Measurements from ENCODE around the gene VAT1.
"Not testable (repeated sequence)": the region's sequence is repeated elsewhere in the genome, so short reads cannot be mapped to it uniquely, and the experiment has no call there.

Gene VAT1

DNA sequence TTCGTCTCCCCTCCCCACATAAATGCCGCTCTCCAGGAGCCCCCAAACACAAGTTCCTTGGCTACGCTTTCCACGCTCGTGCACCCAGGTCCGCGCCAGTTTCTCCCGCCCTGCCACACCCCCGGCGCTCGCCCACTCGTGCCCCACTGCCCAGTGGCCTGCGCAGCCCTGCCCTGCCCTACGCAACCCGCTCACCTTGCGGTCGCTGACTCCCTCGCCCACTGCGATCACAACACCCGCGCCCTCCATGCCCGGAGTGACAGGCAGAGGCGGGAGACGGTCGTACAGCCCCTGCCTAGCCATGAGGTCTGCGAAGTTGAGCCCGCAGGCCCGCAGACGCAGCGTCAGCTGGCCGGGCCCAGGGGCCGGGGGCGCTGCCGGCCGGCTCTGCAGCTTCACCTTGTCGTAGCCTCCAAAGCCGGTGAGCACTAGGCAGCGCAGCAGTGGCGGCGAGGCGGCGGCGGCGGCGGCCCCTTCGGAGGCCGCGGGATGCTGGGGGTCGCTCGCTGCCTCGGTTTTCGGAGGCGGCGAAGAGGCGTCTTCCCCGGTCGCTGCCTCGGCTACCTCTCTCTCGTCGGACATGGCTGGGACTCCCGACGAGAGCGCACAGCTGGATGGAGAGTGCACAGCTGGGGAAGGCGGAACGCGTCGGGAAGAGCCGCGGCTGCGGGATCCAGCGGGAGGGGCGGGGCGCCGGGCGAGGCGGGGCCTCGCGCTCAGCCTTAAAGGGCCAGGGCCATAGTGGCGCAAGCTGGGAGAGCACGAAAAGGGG lies at the start of gene VAT1:
Gene VAT1, minus strand, starts transcription at position 645 of the 772 bp plus-strand sequence. Its CDS starts 63 bp downstream, at position 582.
- DNase-seq = peak; percentile 72 to 78

DNA sequence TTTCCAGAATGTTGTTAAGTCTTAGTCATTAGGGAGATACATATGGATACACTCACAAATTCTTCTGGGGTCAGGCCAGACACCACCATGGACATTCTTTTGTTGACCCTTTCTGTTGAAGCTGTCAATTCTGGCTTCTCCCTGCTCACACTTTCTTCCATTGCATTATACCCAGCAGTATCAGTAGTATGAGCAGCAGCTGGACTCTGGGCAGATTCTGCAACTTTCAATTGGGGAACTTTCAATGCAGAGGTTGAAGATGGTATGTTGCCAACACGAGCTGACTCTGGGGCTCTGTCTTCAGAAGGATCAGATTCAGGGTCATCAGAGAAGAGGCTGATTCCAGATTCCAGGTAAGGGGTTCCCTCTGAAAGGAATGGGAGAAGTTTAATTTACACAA lies 48.7 kb upstream of the VAT1 start:
- DNase-seq = no peak

DNA sequence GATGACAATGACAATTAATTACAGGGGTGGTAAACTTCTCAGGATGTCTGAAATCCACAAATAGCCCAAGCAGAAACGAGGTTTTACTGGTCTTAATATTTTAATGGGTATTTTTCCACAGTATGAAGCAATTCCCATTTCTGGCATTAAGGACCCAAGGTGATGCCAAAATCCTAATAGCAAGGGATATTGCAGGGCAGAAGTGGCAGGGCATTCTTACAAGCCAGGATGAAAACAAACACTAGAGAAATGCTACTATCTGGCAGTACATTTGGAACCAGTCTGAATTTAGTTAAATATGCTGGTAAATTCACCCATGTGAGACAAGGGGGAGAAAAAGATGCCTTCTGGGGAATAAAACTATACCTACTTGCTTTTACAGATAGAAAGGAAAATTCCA lies 48.1 kb upstream of the VAT1 start:
- DNase-seq = no peak

DNA sequence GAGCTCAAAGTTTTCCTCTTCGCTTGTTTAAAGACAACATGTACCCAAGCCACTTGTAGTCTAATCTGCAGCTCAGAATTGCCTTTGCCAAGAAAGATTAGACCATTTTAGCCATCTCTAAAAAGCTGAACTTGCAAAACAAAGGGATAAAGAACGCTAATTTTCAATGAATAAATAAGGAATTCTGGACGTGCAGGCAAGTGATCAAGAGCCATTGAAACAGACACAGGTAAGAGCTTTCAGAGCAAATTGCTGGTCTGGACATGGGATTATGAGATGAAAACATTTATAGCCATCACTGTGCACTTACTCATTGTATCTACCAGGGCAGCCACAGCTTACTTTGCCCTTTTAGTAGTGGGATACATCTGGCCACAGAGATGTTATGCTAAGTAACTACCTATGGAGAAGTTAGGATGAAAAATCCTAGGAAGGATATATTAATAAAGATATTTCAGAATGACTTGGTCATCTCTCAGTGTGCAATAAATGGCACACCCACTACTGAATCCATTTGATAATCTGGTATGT lies 47.2 kb upstream of the VAT1 start:
- DNase-seq = no peak

DNA sequence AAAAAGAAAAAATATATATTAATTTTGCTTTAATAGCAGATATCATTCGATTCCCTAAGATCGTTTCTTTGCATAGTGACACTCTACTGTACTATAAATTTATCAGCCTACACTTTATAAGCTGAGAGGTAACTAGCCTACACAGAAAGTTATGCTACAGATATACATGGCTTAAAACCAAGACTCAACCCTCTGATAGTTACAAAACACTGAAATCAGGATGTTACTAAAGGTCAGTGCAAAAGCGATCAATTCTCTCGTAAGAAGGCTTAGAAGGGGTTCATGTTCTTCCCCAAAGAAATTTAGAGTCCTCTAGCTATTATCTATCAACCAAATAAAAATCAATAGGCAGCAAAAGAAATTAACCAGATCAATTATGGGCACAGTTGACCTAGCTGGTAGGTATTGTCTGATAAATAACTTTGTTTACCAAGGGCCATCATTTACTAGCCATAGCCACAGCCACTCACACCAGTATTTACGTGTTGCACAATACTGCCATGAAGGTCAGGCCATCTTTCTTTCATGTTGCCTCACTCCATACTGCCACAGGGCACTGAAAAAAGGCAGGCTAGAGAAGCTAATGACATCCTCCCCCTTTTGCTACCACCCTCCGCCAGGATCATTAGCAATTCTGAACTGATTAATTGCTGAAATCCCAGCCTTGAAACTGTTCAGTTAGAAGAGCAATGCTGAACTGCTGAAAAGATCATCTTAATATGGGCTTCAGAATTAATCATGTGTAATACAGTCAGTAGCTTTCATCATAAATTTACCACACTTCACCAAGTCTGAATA lies 46.6 kb upstream of the VAT1 start:
- DNase-seq = no peak

DNA sequence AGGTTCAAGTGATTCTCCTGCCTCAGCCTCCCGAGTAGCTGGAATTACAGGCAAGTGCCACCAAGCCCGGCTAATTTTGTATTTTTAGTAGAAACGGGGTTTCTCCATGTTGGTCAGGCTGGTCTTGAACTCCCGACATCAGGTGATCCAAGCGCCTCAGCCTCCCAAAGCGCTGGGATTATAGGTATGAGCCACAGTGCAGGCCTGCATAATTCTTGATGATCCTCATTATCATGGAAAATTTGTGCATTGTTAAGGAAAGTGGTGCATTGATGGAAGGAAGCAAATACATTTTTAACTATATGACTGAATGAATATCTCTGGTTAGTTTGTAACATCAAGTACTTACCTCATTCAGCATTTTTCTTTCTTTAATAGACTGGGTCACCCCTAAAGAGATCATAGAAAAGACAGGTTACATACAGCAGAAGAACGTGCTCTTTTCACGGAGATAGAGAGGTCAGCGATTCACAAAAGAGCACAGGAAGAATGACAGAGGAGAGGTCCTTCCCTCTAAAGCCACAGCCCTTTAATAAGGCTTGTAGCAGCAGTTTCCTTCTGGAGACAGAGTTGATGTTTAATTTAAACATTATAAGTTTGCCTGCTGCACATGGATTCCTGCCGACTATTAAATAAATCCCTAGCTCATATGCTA lies 40.9 kb upstream of the VAT1 start:
- no peak for DNase-seq

DNA sequence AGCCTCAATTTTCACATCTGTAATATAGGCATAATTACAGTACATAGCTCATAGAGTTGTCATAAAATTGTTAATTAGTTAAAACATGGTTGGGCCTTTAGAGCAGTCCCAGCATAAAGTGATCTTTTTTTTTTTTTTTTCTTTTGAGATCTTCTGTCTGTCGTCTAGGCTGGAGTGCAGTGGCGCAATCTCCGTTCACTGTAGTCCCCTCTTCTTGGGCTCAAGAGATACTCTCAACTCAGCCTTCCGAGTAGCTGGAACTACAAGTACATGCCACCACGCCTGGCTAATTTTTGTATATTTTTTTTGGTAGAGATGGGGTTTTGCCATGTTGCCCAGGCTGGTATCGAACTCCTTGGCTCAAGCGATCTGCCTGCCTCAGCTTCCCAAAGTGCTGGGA lies 33.9 kb upstream of the VAT1 start:
- DNase-seq = no peak

DNA sequence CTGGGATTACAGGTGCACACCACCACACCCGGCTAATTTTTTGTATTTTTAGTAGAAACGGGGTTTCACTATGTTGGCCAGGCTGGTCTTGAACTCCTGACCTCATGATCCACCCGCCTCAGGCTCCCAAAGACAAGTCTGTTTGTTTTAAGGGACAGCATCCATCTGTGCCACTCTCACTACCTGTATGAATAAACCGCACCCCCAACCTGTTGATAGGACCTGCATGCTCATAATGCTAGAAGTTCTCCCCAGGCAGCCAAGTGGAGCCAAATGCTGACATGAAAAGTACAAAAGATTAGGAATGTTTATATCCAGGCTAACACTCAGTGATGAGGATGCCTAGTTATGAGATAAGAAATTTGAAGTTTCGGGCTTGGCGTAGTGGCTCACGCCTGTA lies 30.8 kb upstream of the VAT1 start:
- DNase-seq = not testable (repeated sequence)

DNA sequence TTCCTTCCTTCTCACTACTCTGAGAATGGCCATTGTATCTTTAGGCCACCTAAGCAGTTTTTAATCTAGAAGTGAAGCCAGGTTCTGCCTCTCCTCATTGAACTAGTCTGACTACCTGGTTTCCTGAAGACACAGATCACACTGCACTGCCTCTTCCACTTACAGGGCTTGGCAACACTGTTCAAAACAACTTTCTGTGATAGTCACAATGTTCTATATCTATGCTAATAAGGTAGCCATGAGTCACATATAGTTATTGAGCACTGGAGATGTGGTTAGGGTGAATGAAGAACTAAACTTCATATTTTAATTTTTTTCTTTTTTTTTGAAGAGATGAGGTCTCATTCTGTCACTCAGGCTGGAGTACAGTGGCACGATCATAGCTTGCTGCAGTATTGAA lies 29.8 kb upstream of the VAT1 start:
- no peak for DNase-seq

DNA sequence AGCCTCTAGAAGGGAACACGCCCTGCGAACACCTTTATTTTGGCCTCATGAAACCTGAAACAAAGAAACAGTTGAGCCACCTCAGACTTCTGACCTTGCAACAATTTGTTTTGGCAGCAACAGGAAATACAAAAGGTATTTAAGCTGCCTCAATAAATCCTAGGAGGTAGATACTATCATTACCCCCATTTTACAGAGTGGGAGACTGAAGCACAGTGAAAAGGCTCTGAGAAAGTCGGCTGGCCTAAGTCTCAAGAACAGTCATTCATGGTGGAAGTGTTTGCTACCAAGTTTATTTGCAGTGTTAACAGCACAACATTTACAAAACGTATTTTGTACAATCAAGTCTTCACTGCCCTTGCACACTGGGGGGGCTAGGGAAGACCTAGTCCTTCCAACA lies 21.8 kb upstream of the VAT1 start:
- DNase-seq = no peak

DNA sequence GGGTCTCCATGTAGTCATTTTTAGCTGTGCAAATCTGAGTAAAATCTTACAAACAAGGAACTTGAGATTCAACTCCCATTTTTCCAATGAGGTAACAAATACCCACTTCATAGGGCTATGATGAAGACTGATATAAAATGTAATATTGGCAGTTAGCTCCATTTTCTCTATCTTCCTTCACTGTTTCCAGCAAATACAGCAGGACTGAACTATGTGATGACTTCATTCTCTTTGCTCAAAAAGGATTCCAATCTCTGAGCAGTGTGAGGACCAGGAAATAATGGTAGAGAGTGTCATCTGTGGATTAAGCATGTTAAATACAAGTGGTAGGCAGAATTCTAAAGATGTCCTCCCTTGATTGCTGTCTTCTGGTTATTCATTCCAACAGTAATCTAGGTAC lies 21.1 kb upstream of the VAT1 start:
- no peak for DNase-seq

DNA sequence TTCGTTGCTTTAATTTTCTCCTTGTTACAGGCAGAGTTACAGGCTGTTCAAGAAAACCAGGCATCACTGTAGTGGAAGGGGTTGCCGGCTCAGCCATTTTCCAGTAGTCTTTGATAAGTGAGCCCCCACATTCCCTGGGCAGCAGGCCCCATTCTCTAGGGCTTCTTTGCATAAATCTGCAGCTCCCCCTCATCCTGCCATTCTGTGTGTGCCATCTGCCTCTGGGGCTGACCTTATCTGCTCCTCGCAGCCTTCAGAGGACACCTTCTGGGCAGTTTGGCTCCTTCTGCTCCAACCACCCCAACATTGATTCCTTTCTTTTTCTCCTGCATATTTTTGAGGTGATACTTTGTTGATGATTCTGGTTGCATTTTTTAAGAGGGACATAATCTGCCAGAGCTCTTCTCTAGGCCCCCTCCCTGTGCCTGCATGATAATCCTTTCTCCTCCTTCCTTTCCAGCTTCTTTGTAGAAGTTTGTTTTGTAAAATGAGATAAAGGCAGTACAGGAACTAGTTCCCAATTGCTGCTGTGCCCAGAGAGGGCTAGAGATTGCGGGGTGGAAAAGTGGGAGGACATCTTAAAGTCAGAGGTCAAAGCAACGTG lies 19.9 kb upstream of the VAT1 start:
- DNase-seq = no peak

DNA sequence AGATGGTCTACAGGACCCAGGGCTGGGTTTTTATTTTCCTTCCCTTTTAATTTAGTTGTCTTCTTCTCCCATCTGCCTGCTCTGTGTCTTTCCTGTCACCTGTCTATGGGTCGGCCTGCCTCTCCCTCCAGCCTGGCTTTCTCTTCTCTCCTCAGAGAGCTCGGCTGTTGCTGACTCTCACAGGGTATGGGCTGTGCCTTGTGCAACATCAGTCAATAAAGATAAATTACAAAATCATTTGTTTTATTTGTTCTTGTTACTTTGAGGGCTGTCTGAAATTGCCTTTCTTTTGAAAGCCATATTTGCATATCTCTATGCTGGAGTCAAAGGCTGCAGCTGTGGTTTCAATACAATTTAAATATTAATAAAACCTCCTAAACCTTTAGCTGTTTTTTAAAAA lies 18.5 kb upstream of the VAT1 start:
- DNase-seq = no peak

DNA sequence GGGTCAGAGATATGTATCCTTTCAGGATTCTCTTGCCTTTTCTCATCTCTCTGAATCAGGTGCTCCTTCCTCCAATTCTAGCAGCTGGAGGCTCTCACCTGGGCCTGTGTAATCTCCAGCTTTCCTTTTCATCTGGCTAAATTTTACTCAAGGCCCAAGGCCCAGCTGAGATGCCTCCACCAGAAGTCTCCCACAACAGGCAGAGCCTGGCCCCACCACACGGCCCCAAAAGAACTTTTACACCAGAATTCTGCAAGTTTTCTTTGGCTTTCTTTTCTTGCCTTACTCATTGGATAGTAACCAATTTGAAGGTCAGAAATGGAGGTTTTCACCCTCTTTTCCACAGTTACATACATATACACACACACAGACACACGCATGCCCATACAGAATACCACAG lies 17.5 kb upstream of the VAT1 start:
- DNase-seq = no peak

DNA sequence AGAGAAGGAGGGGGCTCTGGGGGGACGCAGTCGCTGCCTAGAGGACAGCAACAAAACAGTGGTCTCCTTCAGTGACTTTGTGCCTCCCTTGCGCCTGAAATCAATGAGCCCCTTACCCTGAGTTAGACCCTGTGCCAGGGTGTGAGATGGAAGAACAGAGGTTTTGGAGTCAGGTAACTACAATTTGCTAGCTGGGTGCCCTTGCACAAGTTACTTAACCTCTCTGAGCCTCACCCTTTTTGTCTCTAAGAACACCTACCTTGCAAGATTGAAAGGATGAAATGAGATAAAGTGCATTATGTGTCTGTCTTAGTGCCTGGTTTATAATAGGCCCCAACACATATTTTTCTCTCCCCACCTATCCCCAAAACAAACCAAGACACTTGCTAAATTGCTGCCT lies 12.7 kb upstream of the VAT1 start:
- DNase-seq = no peak

DNA sequence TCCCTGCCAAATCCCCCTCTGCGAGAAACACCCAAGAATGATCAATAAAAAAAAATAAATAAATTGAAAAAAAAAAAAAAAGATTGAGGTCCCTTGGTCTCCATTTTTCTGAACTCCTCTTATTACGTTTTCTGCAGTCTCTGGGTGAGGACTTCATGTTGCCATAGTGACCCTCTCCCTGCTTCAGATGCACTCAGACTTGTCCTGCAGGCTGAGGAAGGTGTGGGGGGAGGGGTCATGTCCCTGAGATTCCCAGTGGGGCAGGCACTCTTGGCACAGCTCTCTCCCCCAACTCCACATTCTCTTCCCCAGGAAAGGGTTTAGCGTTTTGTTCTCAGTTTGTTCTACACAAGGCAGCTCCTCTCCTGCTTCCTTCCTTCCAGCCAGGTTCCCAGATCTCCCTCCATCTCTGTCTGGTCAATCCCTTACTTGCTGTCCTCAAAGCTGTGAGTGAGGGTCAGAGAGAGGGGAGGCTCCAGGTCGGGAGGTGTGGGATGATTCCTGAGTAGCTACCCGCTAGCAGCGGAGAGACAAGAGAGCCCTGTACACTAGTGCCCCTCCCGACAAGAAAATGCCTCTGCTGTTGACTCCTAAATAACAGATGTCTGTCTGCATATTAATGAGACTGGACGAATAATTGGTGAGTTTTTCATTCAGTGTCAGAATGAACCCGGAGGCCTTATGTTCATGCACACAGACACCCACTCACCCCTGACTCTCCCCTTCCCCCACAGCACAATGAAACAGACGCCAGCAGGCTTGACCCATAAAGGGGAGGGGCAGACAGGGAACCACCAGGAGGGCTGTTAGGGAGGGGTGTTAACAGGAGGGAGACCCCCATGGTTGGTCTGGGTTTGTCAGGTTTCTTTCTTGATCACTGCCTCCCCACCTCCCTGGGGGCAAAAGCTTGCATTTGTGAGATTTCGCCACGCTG lies 12.0 kb upstream of the VAT1 start:
- no peak for DNase-seq

DNA sequence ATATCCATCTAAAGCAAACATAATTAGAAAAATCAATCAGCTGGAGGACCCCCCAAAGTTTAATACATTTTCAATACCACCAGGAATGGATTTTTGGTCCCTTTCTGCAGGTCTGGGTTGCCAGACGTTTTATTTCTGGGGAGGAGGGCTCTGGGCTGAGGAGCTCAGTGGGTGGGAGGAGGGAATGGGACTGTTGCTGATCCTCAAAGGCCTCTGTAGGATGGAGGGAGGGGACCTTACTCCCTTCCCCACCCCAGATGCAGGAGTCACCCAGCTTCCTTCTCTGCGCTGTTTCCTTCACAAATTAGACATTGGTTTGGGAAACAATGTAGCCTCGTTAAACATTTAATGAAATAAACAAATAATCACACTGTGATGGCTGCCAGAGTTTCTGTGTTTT lies 9.5 kb upstream of the VAT1 start:
- no peak for DNase-seq

DNA sequence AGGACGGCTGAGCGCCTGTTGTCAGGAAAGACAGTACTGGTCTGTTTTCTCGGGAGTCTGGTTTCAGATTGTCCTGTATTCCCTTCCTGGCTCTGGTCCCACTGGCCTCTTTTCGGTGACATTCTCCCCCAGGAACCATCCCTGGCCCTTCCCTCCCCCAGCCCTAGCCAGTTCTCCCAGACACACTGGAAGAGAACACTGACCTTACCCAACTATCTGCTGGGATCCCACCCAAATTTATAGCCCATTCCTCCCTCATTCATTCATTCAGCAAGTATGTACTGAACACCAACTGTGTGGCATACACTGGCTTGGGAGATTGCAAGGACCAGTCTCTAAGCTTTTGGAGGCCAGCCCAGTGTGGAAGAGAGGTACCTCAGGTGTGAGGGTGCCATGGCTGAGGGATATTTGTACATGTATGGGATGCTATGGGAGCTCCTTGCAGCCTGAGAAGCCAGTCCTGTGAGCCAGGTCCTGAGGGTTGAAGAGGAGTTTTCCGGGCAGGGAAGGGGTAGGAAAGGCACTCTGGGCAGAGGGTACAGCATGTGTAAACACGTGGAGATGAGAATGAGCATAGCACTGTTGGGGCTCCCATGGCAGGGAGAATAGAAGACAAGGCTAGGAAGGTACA lies 8.1 kb upstream of the VAT1 start:
- DNase-seq = no peak

DNA sequence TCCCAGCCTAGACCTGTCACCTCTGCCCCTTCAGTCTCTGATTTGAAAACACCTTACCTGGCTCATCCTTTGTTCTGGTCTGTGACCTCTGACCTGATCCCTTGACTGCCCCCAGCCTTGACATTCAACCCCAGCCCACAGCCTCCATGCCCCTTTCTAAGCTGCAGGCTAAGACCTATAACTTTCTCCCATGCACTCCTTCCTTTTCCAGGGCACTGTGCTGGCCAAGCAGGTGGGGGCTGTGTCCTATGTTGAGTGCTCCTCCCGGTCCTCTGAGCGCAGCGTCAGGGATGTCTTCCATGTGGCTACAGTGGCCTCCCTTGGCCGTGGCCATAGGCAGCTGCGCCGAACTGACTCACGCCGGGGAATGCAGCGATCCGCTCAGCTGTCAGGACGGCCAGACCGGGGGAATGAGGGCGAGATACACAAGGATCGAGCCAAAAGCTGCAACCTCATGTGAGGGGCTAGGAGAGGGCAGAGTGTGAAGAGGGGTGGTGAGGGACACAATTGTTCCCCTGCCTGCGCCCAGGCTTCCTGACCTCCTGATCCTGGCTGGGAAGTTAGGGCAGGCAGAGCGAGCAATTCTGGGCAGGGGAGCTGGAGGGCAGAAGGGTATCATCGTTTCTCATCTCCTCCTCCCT lies 6.2 kb upstream of the VAT1 start:
- no peak for DNase-seq

DNA sequence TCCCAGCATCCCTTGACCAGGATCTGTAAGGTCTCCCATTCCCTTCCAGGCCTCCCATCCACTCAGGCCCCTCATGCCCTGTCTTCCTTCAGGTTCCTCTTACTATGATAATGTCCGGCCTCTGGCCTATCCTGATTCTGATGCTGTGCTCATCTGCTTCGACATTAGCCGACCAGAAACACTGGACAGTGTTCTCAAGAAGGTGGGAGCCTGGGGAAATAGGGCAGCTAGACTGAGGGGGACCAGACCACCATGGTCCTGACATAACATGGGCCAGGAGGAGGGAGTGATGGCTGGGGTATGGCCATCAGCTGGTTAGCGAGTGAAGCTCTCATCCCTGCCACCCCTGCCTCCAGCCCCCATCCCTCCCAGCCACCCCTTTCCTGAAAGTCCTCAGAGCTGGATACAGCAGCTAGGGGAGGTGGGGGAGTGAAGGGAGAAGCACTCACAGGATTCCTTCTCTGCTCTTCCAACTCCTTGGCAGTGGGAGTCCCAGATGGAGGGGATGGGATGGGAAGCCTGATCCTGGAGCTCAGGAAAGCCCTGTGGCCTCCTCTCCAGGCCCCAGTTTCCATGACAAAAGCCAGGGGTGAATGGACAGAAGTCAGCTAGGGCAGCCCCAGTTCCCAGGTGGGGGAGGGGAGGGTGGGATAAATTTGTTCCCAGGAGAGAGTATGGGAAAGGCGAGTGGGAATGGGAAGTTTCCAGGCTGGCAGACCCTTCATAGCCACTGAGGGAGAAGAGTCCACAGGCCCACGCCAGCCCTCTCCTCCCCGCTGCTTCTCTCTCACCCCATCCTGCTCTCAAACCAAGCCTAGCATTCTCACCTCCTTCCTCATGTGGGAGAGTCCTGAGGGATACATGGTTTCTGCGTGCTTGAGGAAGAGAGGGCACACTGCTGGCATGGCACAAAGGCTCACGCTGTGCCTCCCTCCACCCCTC lies 5.2 kb upstream of the VAT1 start:
- no peak for DNase-seq

All from activated CD4-positive, alpha-beta T cell treated with anti-CD3 and anti-CD28 coated beads, Interleukin-2, amount 50 U/mL, for 48 hours (primary cell).